Measurements from ENCODE around the gene TLR8. TPM values are rescaled to one million over a fixed set of nuclear protein-coding genes. Genes with fewer than 3 reads are reported as not detected.
"Not testable (repeated sequence)": the region's sequence is repeated elsewhere in the genome, so short reads cannot be mapped to it uniquely, and the experiment has no call there.

The TLR8 gene
- total and polyA plus RNA-seq, 3 experiments from 2014 or later = 0.07 TPM; not detected in 2

- CTCF ChIA-PET; H3K27ac ChIP-seq (ENCODE audit: low read depth, low read length); H3K36me3 ChIP-seq (ENCODE audit: insufficient read depth, low read length); H3K4me3 Mint-ChIP-seq; H3K36me3 Mint-ChIP-seq; H3K27ac Mint-ChIP-seq; H3K4me3 ChIP-seq (ENCODE audit: low read length); H3K27me3 ChIP-seq (ENCODE audit: insufficient read depth, low read length, poor library complexity, severe bottlenecking); H3K9me3 ChIP-seq (ENCODE audit: low read length); DNase-seq; H3K9me3 Mint-ChIP-seq; POLR2A ChIA-PET: not testable (repeated sequence)
- peaks cover 0 to 21% of the 10 kb centered on the region in 2 donors for H3K27me3 Mint-ChIP-seq
- H3K4me1 Mint-ChIP-seq = peaks cover 20 to 26% (median 22%) of the 10 kb centered on the region in 3 donors
- H3K4me1 ChIP-seq (ENCODE audit: insufficient read depth, low read length) = peaks cover 19% of the 10 kb centered on the region
These were observed 37.2 kb downstream of the TLR8 start for GRCh38 chrX:12943592-12943991.

- POLR2A ChIA-PET = not testable (repeated sequence)
- CTCF ChIA-PET = interaction anchor here (1.2 to 7.3 kb wide), 2 partner anchors 29 to 529 kb away, joined by 3 to 224 read pairs; partner anchors contain the start of gene TMSB4X
These were observed 38.0 kb downstream of the TLR8 start for GRCh38 chrX:12944452-12944851.

DNA sequence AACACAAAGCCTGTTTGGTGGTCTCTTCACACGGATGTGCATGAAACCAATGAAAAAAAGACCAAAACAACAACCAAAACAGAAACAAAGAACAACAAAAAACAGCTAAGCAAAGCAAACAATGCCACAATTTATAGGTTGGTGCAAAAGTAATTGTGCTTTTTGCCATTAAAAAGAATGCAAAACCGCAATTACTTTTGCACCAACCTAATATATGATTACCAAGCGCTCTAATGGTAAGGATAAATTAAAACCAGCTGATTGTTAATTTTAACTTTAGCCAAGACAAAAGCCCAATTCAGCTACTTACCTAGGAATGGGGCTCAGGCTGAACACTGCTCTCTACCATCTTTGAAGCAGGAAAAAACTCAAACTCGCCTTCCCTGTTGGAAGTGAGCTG, 39.1 kb downstream of the TLR8 start:
- ChIA-PET POLR2A (interaction anchor here (0.6 kb wide), 1 partner anchor 31 kb away, joined by 3 read pairs; no protein-coding TSS in a partner anchor), CTCF (interaction anchor here (1.2 to 7.3 kb wide), 13 partner anchors 10 to 543 kb away, joined by 3 to 224 read pairs (median 7); partner anchors contain the start of gene TMSB4X)
- peaks cover 38% of the 10 kb centered on the region for H3K4me1 ChIP-seq (ENCODE audit: insufficient read depth, low read length)
- Mint-ChIP-seq H3K4me1 (peaks cover 39 to 45% (median 41%) of the 10 kb centered on the region in 3 donors), H3K9me3 (no peaks in the 10 kb centered on the region), H3K36me3 (peaks cover 0 to 1% (median 0%) of the 10 kb centered on the region in 3 donors), H3K27ac (no peak overlapping the region), H3K27me3 (peaks cover 0 to 16% of the 10 kb centered on the region in 2 donors), H3K4me3 (no peak overlapping the region)
- no peaks in the 10 kb centered on the region for H3K36me3 ChIP-seq (ENCODE audit: insufficient read depth, low read length)
- DNase-seq = no peak
- no peaks in the 10 kb centered on the region for H3K9me3 ChIP-seq (ENCODE audit: low read length)
- H3K4me3 ChIP-seq (ENCODE audit: low read length) = no peak overlapping the region
- no peak overlapping the region for H3K27ac ChIP-seq (ENCODE audit: low read depth, low read length)
- no peaks in the 10 kb centered on the region for H3K27me3 ChIP-seq (ENCODE audit: insufficient read depth, low read length, poor library complexity, severe bottlenecking)

More at GRCh38 chrX:12944452-12944851, 38.0 kb downstream of the TLR8 start:
- Mint-ChIP-seq H3K27me3 (peaks cover 0 to 21% of the 10 kb centered on the region in 2 donors), H3K4me1 (peaks cover 28 to 34% (median 31%) of the 10 kb centered on the region in 3 donors)
- H3K36me3 Mint-ChIP-seq; H3K27me3 ChIP-seq (ENCODE audit: insufficient read depth, low read length, poor library complexity, severe bottlenecking); H3K36me3 ChIP-seq (ENCODE audit: insufficient read depth, low read length); H3K27ac ChIP-seq (ENCODE audit: low read depth, low read length); H3K9me3 ChIP-seq (ENCODE audit: low read length); H3K9me3 Mint-ChIP-seq; H3K4me3 Mint-ChIP-seq; H3K27ac Mint-ChIP-seq; H3K4me3 ChIP-seq (ENCODE audit: low read length); DNase-seq: not testable (repeated sequence)
- H3K4me1 ChIP-seq (ENCODE audit: insufficient read depth, low read length) = peaks cover 27% of the 10 kb centered on the region

- Mint-ChIP-seq H3K4me1 (peaks cover 48 to 54% (median 50%) of the 10 kb centered on the region in 3 donors), H3K36me3 (peaks cover 0 to 4% (median 0%) of the 10 kb centered on the region in 3 donors), H3K27ac (peak overlapping the region in 7 of 8 donors; percentile 82 to 98 (median 96)), H3K9me3 (no peaks in the 10 kb centered on the region), H3K4me3 (peak overlapping the region in 1 of 7 donors; percentile 74), H3K27me3 (peaks cover 0 to 15% of the 10 kb centered on the region in 2 donors)
- Histone ChIP-seq H3K27me3 (ENCODE audit: insufficient read depth, low read length, poor library complexity, severe bottlenecking) (no peaks in the 10 kb centered on the region), H3K4me1 (ENCODE audit: insufficient read depth, low read length) (peaks cover 45% of the 10 kb centered on the region), H3K4me3 (ENCODE audit: low read length) (no peak overlapping the region), H3K27ac (ENCODE audit: low read depth, low read length) (no peak overlapping the region), H3K9me3 (ENCODE audit: low read length) (no peaks in the 10 kb centered on the region), H3K36me3 (ENCODE audit: insufficient read depth, low read length) (no peaks in the 10 kb centered on the region)
- CTCF ChIA-PET = interaction anchor here (0.7 to 7.3 kb wide), 35 partner anchors 9 to 700 kb away, joined by 3 to 224 read pairs (median 4); partner anchors contain the start of gene TMSB4X
- no peak for DNase-seq
- POLR2A ChIA-PET = interaction anchor here (0.7 to 1.4 kb wide), 8 partner anchors 23 to 542 kb away, joined by 3 to 11 read pairs (median 6); no protein-coding TSS in a partner anchor
These were observed 40.0 kb downstream of the TLR8 start for GRCh38 chrX:12946406-12946805.

DNA sequence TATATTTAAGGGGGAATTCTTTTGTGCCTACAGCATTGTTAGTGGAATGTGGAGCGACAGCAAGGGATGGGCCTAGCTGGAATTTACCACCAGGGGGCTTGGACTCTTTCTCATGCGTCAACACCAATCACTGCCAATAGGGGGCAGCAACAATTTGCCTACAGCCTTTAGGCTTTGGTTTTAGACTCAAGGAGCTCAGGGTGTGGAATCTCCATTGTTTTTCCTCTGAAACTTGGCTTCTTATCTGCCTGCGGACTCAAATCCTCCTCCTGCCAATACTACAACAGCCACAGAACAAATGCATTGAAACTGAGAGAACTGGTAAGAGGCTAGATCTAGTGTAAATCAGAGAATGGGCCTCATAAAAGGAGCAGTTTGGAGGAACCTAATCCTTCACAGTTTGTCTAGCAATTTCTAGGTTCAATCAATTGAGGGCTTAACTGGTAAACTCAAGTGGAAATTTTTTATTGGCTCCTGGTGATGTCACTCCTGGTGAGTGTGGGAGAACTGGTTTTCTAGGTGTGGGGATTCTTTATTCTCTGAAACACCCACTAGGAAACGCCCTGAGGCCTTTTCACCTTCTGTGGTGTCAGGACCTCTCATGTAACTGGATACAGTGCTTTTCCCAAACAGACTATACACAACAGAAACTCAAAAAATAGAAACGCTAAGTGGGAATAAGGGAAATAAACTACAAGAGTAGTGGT, 40.6 kb downstream of the TLR8 start:
- Mint-ChIP-seq H3K27ac (peak overlapping the region; percentile 82 to 98 (median 95)), H3K36me3 (peaks cover 0 to 4% (median 0%) of the 10 kb centered on the region in 3 donors), H3K27me3 (peaks cover 0 to 13% of the 10 kb centered on the region in 2 donors), H3K9me3 (no peaks in the 10 kb centered on the region), H3K4me3 (peak overlapping the region in 6 of 7 donors; percentile 10 to 83 (median 72)), H3K4me1 (peaks cover 53 to 60% (median 56%) of the 10 kb centered on the region in 3 donors)
- H3K27ac ChIP-seq (ENCODE audit: low read depth, low read length) = peak overlapping the region; percentile 16
- peak overlapping the region; percentile 44 for H3K4me3 ChIP-seq (ENCODE audit: low read length)
- H3K4me1 ChIP-seq (ENCODE audit: insufficient read depth, low read length) = peaks cover 50% of the 10 kb centered on the region
- H3K27me3 ChIP-seq (ENCODE audit: insufficient read depth, low read length, poor library complexity, severe bottlenecking) = no peaks in the 10 kb centered on the region
- H3K36me3 ChIP-seq (ENCODE audit: insufficient read depth, low read length) = no peaks in the 10 kb centered on the region
- ChIA-PET CTCF (interaction anchor here (0.6 to 7.3 kb wide), 37 partner anchors 9 to 699 kb away, joined by 3 to 224 read pairs (median 4); partner anchors contain the start of gene TMSB4X), POLR2A (interaction anchor here (0.7 to 1.4 kb wide), 10 partner anchors 22 to 541 kb away, joined by 3 to 11 read pairs (median 4); no protein-coding TSS in a partner anchor)
- peak; percentile 49 to 79 (median 73) for DNase-seq
- H3K9me3 ChIP-seq (ENCODE audit: low read length) = no peaks in the 10 kb centered on the region

- peak overlapping the region in 5 of 7 donors; percentile 7 to 73 (median 56) for H3K4me3 Mint-ChIP-seq
- H3K27ac ChIP-seq (ENCODE audit: low read depth, low read length) = peak overlapping the region; percentile 16
These were observed 41.3 kb downstream of the TLR8 start for GRCh38 chrX:12947545-12948235.

GRCh38 chrX:12948495-12948894, 42.1 kb downstream of the TLR8 start:
- ChIA-PET CTCF (interaction anchor here (2.0 to 7.3 kb wide), 4 partner anchors 25 to 540 kb away, joined by 8 to 224 read pairs (median 57); partner anchors contain the start of gene TMSB4X), POLR2A (interaction anchor here (0.6 to 3.3 kb wide), 4 partner anchors 24 to 139 kb away, joined by 3 to 68 read pairs (median 21); partner anchors contain the start of gene TMSB4X)
- H3K36me3 ChIP-seq (ENCODE audit: insufficient read depth, low read length) = no peaks in the 10 kb centered on the region
- H3K27ac ChIP-seq (ENCODE audit: low read depth, low read length) = peak overlapping the region; percentile 78
- H3K4me3 ChIP-seq (ENCODE audit: low read length) = no peak overlapping the region
- H3K27me3 ChIP-seq (ENCODE audit: insufficient read depth, low read length, poor library complexity, severe bottlenecking) = no peaks in the 10 kb centered on the region
- Mint-ChIP-seq H3K4me1 (peaks cover 65 to 73% (median 69%) of the 10 kb centered on the region in 3 donors), H3K4me3 (peak overlapping the region; percentile 10 to 89 (median 21)), H3K27me3 (peaks cover 0 to 10% of the 10 kb centered on the region in 2 donors), H3K27ac (peak overlapping the region; percentile 94 to 99 (median 98)), H3K9me3 (no peaks in the 10 kb centered on the region), H3K36me3 (peaks cover 0 to 4% (median 0%) of the 10 kb centered on the region in 3 donors)
- H3K9me3 ChIP-seq (ENCODE audit: low read length) = no peaks in the 10 kb centered on the region
- H3K4me1 ChIP-seq (ENCODE audit: insufficient read depth, low read length) = peaks cover 63% of the 10 kb centered on the region
- no peak for DNase-seq

More at GRCh38 chrX:12947545-12948235, 41.3 kb downstream of the TLR8 start:
- no peak for DNase-seq
- no peaks in the 10 kb centered on the region for H3K9me3 Mint-ChIP-seq
- Histone ChIP-seq H3K9me3 (ENCODE audit: low read length) (no peaks in the 10 kb centered on the region), H3K4me1 (ENCODE audit: insufficient read depth, low read length) (peaks cover 55% of the 10 kb centered on the region), H3K27me3 (ENCODE audit: insufficient read depth, low read length, poor library complexity, severe bottlenecking) (no peaks in the 10 kb centered on the region), H3K4me3 (ENCODE audit: low read length) (peak overlapping the region; percentile 44), H3K36me3 (ENCODE audit: insufficient read depth, low read length) (no peaks in the 10 kb centered on the region)
- H3K36me3 Mint-ChIP-seq = peaks cover 0 to 4% (median 0%) of the 10 kb centered on the region in 3 donors
- peaks cover 0 to 10% of the 10 kb centered on the region in 2 donors for H3K27me3 Mint-ChIP-seq
- ChIA-PET CTCF (interaction anchor here (1.3 to 7.3 kb wide), 10 partner anchors 26 to 544 kb away, joined by 3 to 224 read pairs (median 9); partner anchors contain the start of gene TMSB4X), POLR2A (interaction anchor here (0.6 to 0.8 kb wide), 3 partner anchors 23 to 26 kb away, joined by 3 read pairs; no protein-coding TSS in a partner anchor)
- H3K27ac Mint-ChIP-seq = peak overlapping the region; percentile 82 to 98 (median 96)
- peaks cover 57 to 65% (median 61%) of the 10 kb centered on the region in 3 donors for H3K4me1 Mint-ChIP-seq

Data from CD8-positive, alpha-beta memory T cell (primary cell).